ENCODE results near the gene NT5C2. TPM values are rescaled to one million over a fixed set of nuclear protein-coding genes. Genes with fewer than 3 reads are reported as not detected.
"Not testable (repeated sequence)": the region's sequence is repeated elsewhere in the genome, so short reads cannot be mapped to it uniquely, and the experiment has no call there.

Gene NT5C2
- total RNA-seq, 4 donors from 2014 or later, result 91.2 to 98.3 (median 92.5) TPM

- no peak for TF ChIP-seq POLR2A (IDR thresholded peaks at IDR 0.05)
- TF ChIP-seq CTCF (IDR thresholded peaks at IDR 0.05), result no peak
- Histone ChIP-seq H3K27ac (peak overlapping the region; percentile 96 to 100 (median 99)), H3K27me3 (no peaks in the 10 kb centered on the region), H3K4me3 (peak overlapping the region; percentile 73 to 100 (median 98)), H3K9me3 (no peaks in the 10 kb centered on the region), H3K36me3 (peaks cover 0 to 9% (median 0%) of the 10 kb centered on the region in 3 donors), H3K4me1 (peaks cover 7 to 79% (median 36%) of the 10 kb centered on the region in 3 donors)
- intact Hi-C loops (cut with DNase I), result no loop called here
- DNase-seq, result no peak
- WGBS, 2 donors, result 2% methylated on average over 5 of the region's 14 CpGs
Measured at GRCh38 chr10:103192089-103192450, 1.0 kb downstream of the NT5C2 start.

- Histone ChIP-seq H3K36me3 (peaks cover 0 to 17% (median 0%) of the 10 kb centered on the region in 3 donors), H3K4me3 (peak overlapping the region; percentile 73 to 100 (median 98)), H3K4me1 (peaks cover 7 to 79% (median 43%) of the 10 kb centered on the region in 3 donors), H3K27ac (peak overlapping the region in 3 of 4 donors; percentile 96 to 100 (median 99))
- H3K9me3 ChIP-seq; DNase-seq; H3K27me3 ChIP-seq; intact Hi-C loops (cut with DNase I): not testable (repeated sequence)
- WGBS, 2 donors, result 61 to 64% methylated on average over 5 to 6 of the region's 7 CpGs
Measured at GRCh38 chr10:103191198-103191597, 1.9 kb downstream of the NT5C2 start.

- no peaks in the 10 kb centered on the region for H3K9me3 ChIP-seq
- intact Hi-C loops (cut with DNase I), result no loop called here
- H3K27me3 ChIP-seq, result no peaks in the 10 kb centered on the region
- H3K27ac ChIP-seq, result no peak overlapping the region
- DNase-seq, result no peak
- H3K4me1 ChIP-seq, result peaks cover 11 to 88% (median 53%) of the 10 kb centered on the region in 3 donors
- 65 to 72% methylated on average over 6 of the region's 6 CpGs for WGBS, 2 donors
- peaks cover 0 to 17% (median 0%) of the 10 kb centered on the region in 3 donors for H3K36me3 ChIP-seq
- no peak overlapping the region for H3K4me3 ChIP-seq
- TF ChIP-seq POLR2A (IDR thresholded peaks at IDR 0.05) (no peak), CTCF (IDR thresholded peaks at IDR 0.05) (no peak)
Measured at GRCh38 chr10:103188853-103189252, 4.2 kb downstream of the NT5C2 start.

GRCh38 chr10:103186128-103186527 is 6.9 kb downstream of the NT5C2 start:
- H3K36me3 ChIP-seq, result peaks cover 0 to 24% (median 0%) of the 10 kb centered on the region in 3 donors
- no peak overlapping the region for H3K4me3 ChIP-seq
- no peak for DNase-seq
- TF ChIP-seq CTCF (IDR thresholded peaks at IDR 0.05), result no peak
- no peak for TF ChIP-seq POLR2A (IDR thresholded peaks at IDR 0.05)
- no peaks in the 10 kb centered on the region for H3K27me3 ChIP-seq
- peaks cover 5 to 97% (median 51%) of the 10 kb centered on the region in 3 donors for H3K4me1 ChIP-seq
- H3K27ac ChIP-seq, result peak overlapping the region; percentile 45 to 65 (median 49)
- H3K9me3 ChIP-seq, result no peaks in the 10 kb centered on the region
- intact Hi-C loops (cut with DNase I), result no loop called here
- 64% methylated on average over 6 of the region's 6 CpGs for WGBS, 2 donors

GRCh38 chr10:103184615-103185014 is 8.5 kb downstream of the NT5C2 start:
- WGBS, 2 donors, result 12 to 17% methylated on average over 3 of the region's 3 CpGs
- Histone ChIP-seq H3K9me3 (no peaks in the 10 kb centered on the region), H3K27me3 (no peaks in the 10 kb centered on the region), H3K4me1 (peaks cover 5 to 87% (median 45%) of the 10 kb centered on the region in 3 donors), H3K4me3 (peak overlapping the region in 1 of 4 donors; percentile 29), H3K36me3 (peaks cover 0 to 40% (median 0%) of the 10 kb centered on the region in 3 donors), H3K27ac (peak overlapping the region; percentile 25 to 77 (median 57))
- no peak for DNase-seq
- intact Hi-C loops (cut with DNase I), result no loop called here
- TF ChIP-seq POLR2A (IDR thresholded peaks at IDR 0.05) (no peak), CTCF (IDR thresholded peaks at IDR 0.05) (no peak)

- Histone ChIP-seq H3K27ac (peak overlapping the region; percentile 25 to 77 (median 57)), H3K4me1 (peaks cover 5 to 81% (median 45%) of the 10 kb centered on the region in 3 donors)
- WGBS, 2 donors, result 76% methylated on average over 12 of the region's 12 CpGs
Measured at GRCh38 chr10:103183991-103184451, 9.1 kb downstream of the NT5C2 start.

More at GRCh38 chr10:103183991-103184451, 9.1 kb downstream of the NT5C2 start:
- H3K27me3 ChIP-seq; intact Hi-C loops (cut with DNase I); DNase-seq; H3K9me3 ChIP-seq: not testable (repeated sequence)
- H3K4me3 ChIP-seq, result peak overlapping the region in 1 of 4 donors; percentile 29
- peaks cover 0 to 46% (median 0%) of the 10 kb centered on the region in 3 donors for H3K36me3 ChIP-seq
